A673 (cell line): ENCODE measurements around the gene LANCL1. TPM values are rescaled to one million over a fixed set of nuclear protein-coding genes. Genes with fewer than 3 reads are reported as not detected.

ENCODE experiments used
- BruUV-seq: library from RNA; stranded (reverse); fragments of 400-500 nt; replicated peaks from 2 replicates; lab custom pipeline; 2021; lab: Mats Ljungman, UMichigan
- CTCF ChIA-PET: fragments of 300-600 bp; sonication (Branson Sonifier 250); formaldehyde crosslinking; loops from one replicate; lab custom pipeline; 2022; ENCODE audit warnings: antibody characterized with exemption; lab: Charles Lee
- POLR2A ChIA-PET: fragments of 300-600 bp; sonication (Branson Sonifier 250); formaldehyde crosslinking; loops from one replicate; lab custom pipeline; 2022; ENCODE audit warnings: antibody characterized with exemption; ENCODE audit not compliant: low non-redundant PET; lab: Charles Lee
- DNase-seq: peaks from one replicate; pipeline ENCODE4 v3.0.0-alpha.2; 2015; ENCODE audit warnings: low spot score
- H3K27ac ChIP-seq: fragments of 200-600 bp; sonication (generic); 2 replicates; pipeline ENCODE4 v1.5.1; 2016; ENCODE audit warnings: mixed run types, low read depth, mild to moderate bottlenecking, mixed read lengths, antibody characterized with exemption, low read length; ENCODE audit not compliant: poor library complexity, severe bottlenecking
- H3K27me3 ChIP-seq: fragments of 200-600 bp; sonication (generic); replicated peaks from 2 replicates; pipeline ENCODE4 v1.6.1; 2017; ENCODE audit warnings: mixed run types, low read depth, mild to moderate bottlenecking, mixed read lengths, antibody characterized with exemption, low read length; ENCODE audit not compliant: insufficient read depth, poor library complexity
- H3K36me3 ChIP-seq: fragments of 200-600 bp; sonication (generic); 2 replicates; pipeline ENCODE4 v1.6.1; 2016; ENCODE audit warnings: mixed run types, mild to moderate bottlenecking, mixed read lengths, antibody characterized with exemption, low read length; ENCODE audit not compliant: insufficient read depth, poor library complexity, severe bottlenecking
- H3K4me1 ChIP-seq: fragments of 200-600 bp; sonication (generic); 2 replicates; pipeline ENCODE4 v1.6.1; 2017; ENCODE audit warnings: mixed run types, mild to moderate bottlenecking, mixed read lengths, antibody characterized with exemption, low read length; ENCODE audit not compliant: insufficient read depth, poor library complexity, severe bottlenecking
- H3K4me3 ChIP-seq: fragments of 200-600 bp; sonication (generic); 2 replicates; pipeline ENCODE4 v1.5.1; 2016; ENCODE audit warnings: low read depth, mixed run types, mild to moderate bottlenecking, mixed read lengths, low read length; ENCODE audit not compliant: poor library complexity, severe bottlenecking
- H3K9me3 ChIP-seq: fragments of 200-600 bp; sonication (generic); 2 replicates; pipeline ENCODE4 v1.6.1; 2016; ENCODE audit warnings: mixed run types, low read depth, mild to moderate bottlenecking, mixed read lengths, antibody characterized with exemption, low read length; ENCODE audit not compliant: poor library complexity, severe bottlenecking
- EZH2 ChIP-seq: fragments of 200-600 bp; sonication (generic); IDR thresholded peaks from 2 replicates; pipeline ENCODE4 v1.6.1; 2017; ENCODE audit warnings: borderline replicate concordance, low read depth, mild to moderate bottlenecking, mixed read lengths, antibody characterized with exemption, low read length; ENCODE audit not compliant: poor library complexity, severe bottlenecking
- intact Hi-C: fragments of 100-400 bp; cut with micrococcal nuclease; formaldehyde crosslinking; loops from one replicate; pipeline ENCODE4 v1.10.0; 2022; ENCODE audit not compliant: unreplicated experiment
- total RNA-seq: library from RNA; stranded (reverse); gene quantifications from 2 replicates; pipeline ENCODE4 v1.2.3, GENCODE V29; 2021
- TF ChIP-seq, protein P1 (sequence below): fragments of 300-800, 200-600 bp; sonication (generic); conservative IDR thresholded peaks from 2 replicates; pipeline ENCODE4 v1.5.1; 2017; ENCODE audit warnings: low read depth, mild to moderate bottlenecking, antibody characterized with exemption, low read length, moderate library complexity, mixed read lengths

LANCL1 gene
- total RNA-seq, 1 experiment from 2014 or later = 55.6 TPM

DNA sequence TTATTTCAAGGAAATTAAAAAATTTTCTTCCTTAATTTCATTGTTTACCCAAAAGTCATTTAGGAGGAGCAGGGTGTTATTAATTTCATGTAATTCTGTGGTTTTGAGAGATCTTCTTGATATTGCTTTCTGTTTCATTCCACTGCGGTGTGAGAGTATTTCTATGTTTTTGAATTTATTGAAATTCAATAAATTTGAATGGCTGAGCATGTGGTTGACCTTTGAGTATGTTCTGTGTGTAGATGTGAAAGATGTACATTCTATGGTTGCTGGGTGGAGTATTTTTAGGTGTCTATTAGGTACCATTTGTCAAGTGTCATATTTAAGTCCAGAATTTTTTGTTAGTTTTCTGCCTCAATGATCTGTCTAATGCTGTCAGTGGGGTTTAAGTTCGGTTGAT lies 39.4 kb upstream of the LANCL1 start:
- intact Hi-C loops = no loop called here
- BruUV-seq = no TSS peak
- Histone ChIP-seq H3K9me3 (no peaks in the 10 kb centered on the region), H3K4me3 (no peak overlapping the region), H3K4me1 (no peaks in the 10 kb centered on the region), H3K36me3 (no peaks in the 10 kb centered on the region), H3K27me3 (no peaks in the 10 kb centered on the region), H3K27ac (no peak overlapping the region)
- CTCF ChIA-PET = no interaction called here
- no peak for TF ChIP-seq EZH2
- TF ChIP-seq, protein P1, sequence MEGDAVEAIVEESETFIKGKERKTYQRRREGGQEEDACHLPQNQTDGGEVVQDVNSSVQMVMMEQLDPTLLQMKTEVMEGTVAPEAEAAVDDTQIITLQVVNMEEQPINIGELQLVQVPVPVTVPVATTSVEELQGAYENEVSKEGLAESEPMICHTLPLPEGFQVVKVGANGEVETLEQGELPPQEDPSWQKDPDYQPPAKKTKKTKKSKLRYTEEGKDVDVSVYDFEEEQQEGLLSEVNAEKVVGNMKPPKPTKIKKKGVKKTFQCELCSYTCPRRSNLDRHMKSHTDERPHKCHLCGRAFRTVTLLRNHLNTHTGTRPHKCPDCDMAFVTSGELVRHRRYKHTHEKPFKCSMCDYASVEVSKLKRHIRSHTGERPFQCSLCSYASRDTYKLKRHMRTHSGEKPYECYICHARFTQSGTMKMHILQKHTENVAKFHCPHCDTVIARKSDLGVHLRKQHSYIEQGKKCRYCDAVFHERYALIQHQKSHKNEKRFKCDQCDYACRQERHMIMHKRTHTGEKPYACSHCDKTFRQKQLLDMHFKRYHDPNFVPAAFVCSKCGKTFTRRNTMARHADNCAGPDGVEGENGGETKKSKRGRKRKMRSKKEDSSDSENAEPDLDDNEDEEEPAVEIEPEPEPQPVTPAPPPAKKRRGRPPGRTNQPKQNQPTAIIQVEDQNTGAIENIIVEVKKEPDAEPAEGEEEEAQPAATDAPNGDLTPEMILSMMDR = no peak
- POLR2A ChIA-PET = no interaction called here
- DNase-seq = no peak

DNA sequence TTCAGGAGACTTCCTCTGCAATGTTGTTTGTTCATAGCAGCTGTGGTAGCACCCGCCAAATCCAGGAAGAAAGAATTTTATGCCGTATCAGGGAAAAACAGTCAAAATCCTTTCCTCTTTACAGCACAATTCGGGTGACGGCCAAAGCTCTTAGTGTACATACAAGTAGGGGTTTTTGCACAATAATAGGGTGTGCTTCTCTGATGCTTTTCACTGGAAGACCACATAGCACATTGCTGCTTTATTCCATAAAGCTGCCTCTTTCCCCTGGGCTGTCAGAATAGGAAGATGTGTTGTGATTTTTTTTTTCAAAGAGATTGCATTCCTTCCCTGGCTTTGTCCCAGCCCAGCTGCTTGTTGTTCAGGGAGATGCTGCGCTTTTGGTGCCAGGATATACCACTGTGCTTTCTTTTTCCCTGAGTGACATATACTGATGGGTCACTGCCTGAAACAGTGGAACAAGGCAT lies 27.2 kb upstream of the LANCL1 start:
- H3K36me3 ChIP-seq = no peaks in the 10 kb centered on the region
- ChIA-PET CTCF (interaction anchor here (0.7 to 1.1 kb wide), 2 partner anchors 17 to 22 kb away, joined by 3 to 4 read pairs; no protein-coding TSS in a partner anchor), POLR2A (no interaction called here)
- no peak overlapping the region for H3K27ac ChIP-seq
- no TSS peak for BruUV-seq
- TF ChIP-seq EZH2 = no peak
- TF ChIP-seq, protein P1 = no peak
- intact Hi-C loops = no loop called here
- no peak for DNase-seq
- no peaks in the 10 kb centered on the region for H3K27me3 ChIP-seq
- no peak overlapping the region for H3K4me3 ChIP-seq
- peaks cover 5% of the 10 kb centered on the region for H3K4me1 ChIP-seq
- H3K9me3 ChIP-seq = no peaks in the 10 kb centered on the region

DNA sequence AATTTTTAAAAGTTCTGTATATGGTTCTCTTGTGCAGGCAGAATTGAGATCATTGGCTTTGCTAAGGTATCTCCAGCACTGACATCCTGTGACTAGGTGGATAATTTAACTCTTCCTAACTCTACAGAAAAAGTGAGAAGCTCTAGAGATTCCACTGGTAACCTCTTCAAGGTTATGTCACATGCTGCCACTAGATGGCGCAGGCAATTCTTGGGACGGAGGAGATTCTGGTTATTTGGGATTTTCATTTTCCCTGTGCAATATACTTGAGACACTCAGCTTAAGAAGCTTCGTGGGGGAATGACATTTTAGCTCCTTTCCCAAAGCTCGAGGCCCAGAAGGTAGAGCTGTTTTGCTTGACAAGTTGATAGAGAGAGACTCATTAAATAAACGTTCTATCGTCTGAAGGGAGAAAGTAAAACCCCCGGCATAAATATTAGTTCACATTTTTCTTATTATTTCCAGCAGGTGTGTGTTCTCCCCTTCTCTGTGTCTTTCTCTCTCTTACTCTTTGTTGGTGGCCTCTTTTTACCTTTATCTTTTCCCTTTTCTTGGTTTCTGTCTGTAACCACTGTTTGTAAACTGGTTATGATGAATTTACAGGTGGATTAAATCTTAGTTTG lies 26.6 kb upstream of the LANCL1 start:
- TF ChIP-seq EZH2 = no peak
- TF ChIP-seq, protein P1 = peak; percentile 96
- intact Hi-C loops = no loop called here
- no peak overlapping the region for H3K4me3 ChIP-seq
- H3K4me1 ChIP-seq = peaks cover 5% of the 10 kb centered on the region
- no peaks in the 10 kb centered on the region for H3K9me3 ChIP-seq
- ChIA-PET CTCF (interaction anchor here (0.6 to 1.1 kb wide), 3 partner anchors 18 to 33 kb away, joined by 3 to 4 read pairs (median 4); no protein-coding TSS in a partner anchor), POLR2A (no interaction called here)
- peak; percentile 72 for DNase-seq
- no TSS peak for BruUV-seq
- no peak overlapping the region for H3K27ac ChIP-seq
- no peaks in the 10 kb centered on the region for H3K27me3 ChIP-seq
- H3K36me3 ChIP-seq = no peaks in the 10 kb centered on the region
